Suprapubic skin (tissue), 4 donors: ENCODE data around the gene ARMH3. TPM values are rescaled to one million over a fixed set of nuclear protein-coding genes. Genes with fewer than 3 reads are reported as not detected.

Experiments
- DNase-seq, 2 donors: peaks; one replicate each; pipeline ENCODE4 v3.0.0-alpha.2; 2019; ENCODE audit warnings: low spot score in 2 of 2
- H3K27ac ChIP-seq: fragments of 200-600 bp; sonication (generic); one replicate; pipeline ENCODE4 v1.5.1; 2019
- H3K27me3 ChIP-seq: fragments of 200-600 bp; sonication (generic); one replicate; pipeline ENCODE4 v1.5.1; 2019
- H3K36me3 ChIP-seq: fragments of 200-600 bp; sonication (generic); one replicate; pipeline ENCODE4 v1.5.1; 2019
- H3K4me1 ChIP-seq: fragments of 200-600 bp; sonication (generic); one replicate; pipeline ENCODE4 v1.5.1; 2019
- H3K4me3 ChIP-seq: fragments of 200-600 bp; sonication (generic); one replicate; pipeline ENCODE4 v1.5.1; 2019; ENCODE audit warnings: mild to moderate bottlenecking
- H3K9me3 ChIP-seq: fragments of 200-600 bp; sonication (generic); one replicate; pipeline ENCODE4 v1.5.1; 2019
- EP300 ChIP-seq: sonication (generic); formaldehyde crosslinking; IDR thresholded peaks from one replicate; pipeline ENCODE4 v1.6.1; 2017; ENCODE audit warnings: antibody characterized with exemption
- POLR2A ChIP-seq, 2 donors: fragments of 450-650 bp; IDR thresholded peaks; one replicate each; pipeline ENCODE4 v1.6.1; 2017; ENCODE audit warnings: antibody characterized with exemption in 2 of 2, mild to moderate bottlenecking in 2 of 2, moderate library complexity in 2 of 2
- POLR2AphosphoS5 ChIP-seq, 3 donors: sonication (generic); formaldehyde crosslinking; IDR thresholded peaks; one replicate each; pipeline ENCODE4 v1.6.1; 2017; ENCODE audit warnings: antibody characterized with exemption in 3 of 3
- WGBS: methylation state at CpG from one replicate; pipeline ENCODE4 v1.1.5; 2018; 5-methylcytosine and 5-hydroxymethylcytosine counted together
- total RNA-seq, 4 donors: library from RNA; depleted of rRNA; stranded (reverse); fragments of >200 nt; gene quantifications; one replicate each; pipeline ENCODE4 v1.1.0, GENCODE V29; 2016
- TF ChIP-seq, protein P1 (sequence below), 2 donors: fragments of 200-600 bp in 1 of 2; fragments of 450-650 bp in 1 of 2; sonication (generic) in 1 of 2; IDR thresholded peaks; one replicate each; pipeline ENCODE4 v1.5.1; 2016 to 2019; ENCODE audit warnings: antibody characterized with exemption in 2 of 2, mild to moderate bottlenecking in 1 of 2, moderate library complexity in 1 of 2

Gene ARMH3
- total RNA-seq, 4 donors from 2014 or later, result 12.1 to 25.7 (median 20.4) TPM

DNA sequence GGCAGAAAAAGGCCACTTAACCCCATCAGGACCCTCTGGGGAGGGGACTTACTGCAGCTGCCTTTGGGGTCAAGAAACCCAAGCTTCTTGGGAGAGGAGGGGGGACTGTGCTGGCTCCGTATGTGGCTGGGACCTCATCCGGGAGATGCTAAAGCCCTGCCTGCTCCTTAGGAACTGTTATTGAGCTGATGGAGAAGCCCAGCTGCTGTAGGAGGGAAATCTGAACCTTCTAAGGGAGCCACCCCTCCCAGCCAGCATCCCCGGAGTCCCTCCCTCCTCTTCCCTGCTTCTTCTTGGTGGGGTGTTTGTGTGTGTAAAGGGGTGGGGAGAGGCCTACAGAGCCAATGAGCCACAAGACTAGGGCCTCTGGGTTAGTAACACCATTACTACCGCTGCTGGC lies 220.6 kb downstream of the ARMH3 start:
- TF ChIP-seq POLR2AphosphoS5 (IDR thresholded peaks at IDR 0.05) (no peak), EP300 (no peak), POLR2A (IDR thresholded peaks at IDR 0.05) (no peak)
- TF ChIP-seq, protein P1, sequence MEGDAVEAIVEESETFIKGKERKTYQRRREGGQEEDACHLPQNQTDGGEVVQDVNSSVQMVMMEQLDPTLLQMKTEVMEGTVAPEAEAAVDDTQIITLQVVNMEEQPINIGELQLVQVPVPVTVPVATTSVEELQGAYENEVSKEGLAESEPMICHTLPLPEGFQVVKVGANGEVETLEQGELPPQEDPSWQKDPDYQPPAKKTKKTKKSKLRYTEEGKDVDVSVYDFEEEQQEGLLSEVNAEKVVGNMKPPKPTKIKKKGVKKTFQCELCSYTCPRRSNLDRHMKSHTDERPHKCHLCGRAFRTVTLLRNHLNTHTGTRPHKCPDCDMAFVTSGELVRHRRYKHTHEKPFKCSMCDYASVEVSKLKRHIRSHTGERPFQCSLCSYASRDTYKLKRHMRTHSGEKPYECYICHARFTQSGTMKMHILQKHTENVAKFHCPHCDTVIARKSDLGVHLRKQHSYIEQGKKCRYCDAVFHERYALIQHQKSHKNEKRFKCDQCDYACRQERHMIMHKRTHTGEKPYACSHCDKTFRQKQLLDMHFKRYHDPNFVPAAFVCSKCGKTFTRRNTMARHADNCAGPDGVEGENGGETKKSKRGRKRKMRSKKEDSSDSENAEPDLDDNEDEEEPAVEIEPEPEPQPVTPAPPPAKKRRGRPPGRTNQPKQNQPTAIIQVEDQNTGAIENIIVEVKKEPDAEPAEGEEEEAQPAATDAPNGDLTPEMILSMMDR (IDR thresholded peaks at IDR 0.05), result no peak
- DNase-seq, result no peak
- Histone ChIP-seq H3K4me3 (no peak overlapping the region), H3K36me3 (no peaks in the 10 kb centered on the region), H3K9me3 (no peaks in the 10 kb centered on the region), H3K27me3 (no peaks in the 10 kb centered on the region), H3K27ac (no peak overlapping the region), H3K4me1 (peaks cover 26% of the 10 kb centered on the region)
- 100% methylated on average over 3 of the region's 4 CpGs for WGBS

- WGBS, result 77% methylated on average over 8 of the region's 8 CpGs
Measured at GRCh38 chr10:101834341-101834740, 221.6 kb downstream of the ARMH3 start.

GRCh38 chr10:101833466-101833865 lies 222.5 kb downstream of the ARMH3 start:
- no peaks in the 10 kb centered on the region for H3K9me3 ChIP-seq
- WGBS, result 89% methylated on average over 1 of the region's 1 CpG
- H3K4me1 ChIP-seq, result peaks cover 33% of the 10 kb centered on the region
- TF ChIP-seq POLR2A (IDR thresholded peaks at IDR 0.05) (no peak), EP300 (no peak), POLR2AphosphoS5 (IDR thresholded peaks at IDR 0.05) (no peak)
- TF ChIP-seq, protein P1 (IDR thresholded peaks at IDR 0.05), result no peak
- H3K4me3 ChIP-seq, result no peak overlapping the region
- H3K36me3 ChIP-seq, result no peaks in the 10 kb centered on the region
- H3K27me3 ChIP-seq, result no peaks in the 10 kb centered on the region
- no peak for DNase-seq
- H3K27ac ChIP-seq, result no peak overlapping the region

More at GRCh38 chr10:101834341-101834740, 221.6 kb downstream of the ARMH3 start:
- no peak for DNase-seq
- Histone ChIP-seq H3K27me3 (no peaks in the 10 kb centered on the region), H3K9me3 (no peaks in the 10 kb centered on the region), H3K36me3 (no peaks in the 10 kb centered on the region), H3K4me1 (peaks cover 26% of the 10 kb centered on the region), H3K27ac (no peak overlapping the region), H3K4me3 (no peak overlapping the region)
- TF ChIP-seq POLR2AphosphoS5 (IDR thresholded peaks at IDR 0.05) (no peak), POLR2A (IDR thresholded peaks at IDR 0.05) (no peak), EP300 (no peak)
- TF ChIP-seq, protein P1 (IDR thresholded peaks at IDR 0.05), result no peak

DNA sequence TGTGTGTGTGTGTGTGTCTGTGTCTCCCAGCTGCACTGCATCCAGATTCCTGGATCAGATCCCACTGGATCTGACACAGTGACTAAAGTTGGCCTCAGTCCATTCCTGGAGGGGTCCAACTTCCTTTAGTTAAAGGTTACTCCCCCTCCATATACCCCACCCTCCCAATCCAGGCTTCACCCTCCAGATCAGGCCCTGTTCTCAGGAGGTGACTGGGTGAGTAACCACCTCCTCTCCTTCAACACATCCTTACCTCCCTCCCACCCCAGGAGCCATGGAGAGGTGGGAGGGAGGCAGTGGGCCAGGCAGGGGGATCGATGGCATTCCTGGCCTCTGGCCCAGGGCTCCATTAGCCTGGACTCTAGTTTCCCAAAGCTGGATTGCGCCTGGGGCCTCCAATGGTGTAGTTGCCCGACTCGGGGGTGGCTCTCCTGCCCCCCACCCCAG lies 223.6 kb downstream of the ARMH3 start:
- Histone ChIP-seq H3K27me3 (no peaks in the 10 kb centered on the region), H3K4me3 (no peak overlapping the region), H3K36me3 (no peaks in the 10 kb centered on the region), H3K27ac (no peak overlapping the region), H3K4me1 (peaks cover 35% of the 10 kb centered on the region), H3K9me3 (no peaks in the 10 kb centered on the region)
- WGBS, result 66% methylated on average over 4 of the region's 4 CpGs
- peak in 1 of 2 donors; percentile 55 for DNase-seq
- TF ChIP-seq, protein P1 (IDR thresholded peaks at IDR 0.05), result no peak
- TF ChIP-seq POLR2A (IDR thresholded peaks at IDR 0.05) (no peak), POLR2AphosphoS5 (IDR thresholded peaks at IDR 0.05) (no peak)

DNA sequence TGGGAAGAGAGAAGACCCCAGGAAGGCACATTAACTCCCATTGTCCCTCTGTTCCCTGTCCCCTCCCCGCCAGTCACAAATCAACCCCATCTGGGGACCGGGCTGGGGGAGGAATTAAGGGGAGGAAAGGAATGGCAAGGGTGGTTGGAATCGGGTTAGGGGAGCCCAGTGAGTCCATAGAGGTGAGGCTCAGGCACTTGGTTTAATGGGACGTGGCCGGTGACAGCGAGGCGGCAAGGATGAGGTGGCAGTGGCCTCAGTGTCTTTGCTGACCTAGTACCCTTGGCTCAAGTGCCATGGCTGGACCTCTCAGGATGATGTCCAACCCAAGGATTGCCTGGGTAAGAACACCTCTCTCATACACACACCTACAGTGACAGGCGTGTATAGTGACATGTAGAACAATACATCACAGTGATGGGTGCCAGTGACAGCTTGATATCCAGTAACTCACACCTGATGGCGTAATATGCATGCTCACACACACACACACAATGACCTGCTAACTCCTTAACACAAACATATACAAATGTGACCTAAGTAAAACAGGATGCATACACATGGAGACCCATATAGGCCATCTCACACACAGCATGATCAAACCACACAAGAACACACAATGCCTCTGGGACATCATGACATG lies 224.7 kb downstream of the ARMH3 start:
- Histone ChIP-seq H3K36me3 (no peaks in the 10 kb centered on the region), H3K4me3 (peak overlapping the region; percentile 57), H3K27ac (peak overlapping the region; percentile 72), H3K9me3 (no peaks in the 10 kb centered on the region), H3K27me3 (no peaks in the 10 kb centered on the region), H3K4me1 (peaks cover 35% of the 10 kb centered on the region)
- no peak for TF ChIP-seq POLR2AphosphoS5 (IDR thresholded peaks at IDR 0.05)
- TF ChIP-seq POLR2A (IDR thresholded peaks at IDR 0.05), result no peak
- no peak for TF ChIP-seq EP300
- TF ChIP-seq, protein P1 (IDR thresholded peaks at IDR 0.05), result no peak
- 60% methylated on average over 9 of the region's 9 CpGs for WGBS
- DNase-seq, result no peak
